ENCODE measurements around the gene GRAMD1A. TPM values are rescaled to one million over a fixed set of nuclear protein-coding genes. Genes with fewer than 3 reads are reported as not detected.
"Not testable (repeated sequence)": the region's sequence is repeated elsewhere in the genome, so short reads cannot be mapped to it uniquely, and the experiment has no call there.

GRAMD1A gene
- total and polyA plus RNA-seq, 12 donors, result 19.5 to 49.4 (median 31.8) TPM

DNA sequence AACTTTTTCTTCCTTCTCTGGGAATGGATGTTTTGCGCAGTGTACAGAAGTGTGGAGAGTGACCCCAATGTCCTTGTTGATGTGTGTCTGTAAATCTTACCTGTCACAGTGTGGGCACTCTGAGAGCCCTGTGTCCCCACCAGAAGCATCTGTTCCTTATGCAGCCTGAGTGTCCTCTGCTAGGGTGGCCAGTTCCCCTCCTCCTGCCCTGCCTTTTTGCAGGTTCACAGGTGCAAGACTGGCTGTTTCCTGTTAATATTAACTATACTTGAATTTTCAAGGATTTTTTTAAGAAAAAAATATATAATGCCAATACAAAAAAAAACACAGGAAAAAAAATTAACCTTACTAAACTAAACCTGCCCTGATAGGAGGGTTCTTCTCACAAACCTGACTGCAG is 12.0 kb upstream of the GRAMD1A start:
- Histone ChIP-seq H3K36me3 (no peaks in the 10 kb centered on the region), H3K4me1 (peaks cover 3 to 30% (median 14%) of the 10 kb centered on the region in 9 donors), H3K27ac (no peak overlapping the region), H3K4me3 (no peak overlapping the region), H3K27me3 (no peaks in the 10 kb centered on the region), H3K9me3 (no peaks in the 10 kb centered on the region)
- WGBS, 2 donors, result 96 to 98% methylated on average over 1 of the region's 1 CpG
- ATAC-seq (no peak), DNase-seq (no peak)
- intact Hi-C loops (cut with DNase I), result no loop called here
- TF ChIP-seq, protein P1, sequence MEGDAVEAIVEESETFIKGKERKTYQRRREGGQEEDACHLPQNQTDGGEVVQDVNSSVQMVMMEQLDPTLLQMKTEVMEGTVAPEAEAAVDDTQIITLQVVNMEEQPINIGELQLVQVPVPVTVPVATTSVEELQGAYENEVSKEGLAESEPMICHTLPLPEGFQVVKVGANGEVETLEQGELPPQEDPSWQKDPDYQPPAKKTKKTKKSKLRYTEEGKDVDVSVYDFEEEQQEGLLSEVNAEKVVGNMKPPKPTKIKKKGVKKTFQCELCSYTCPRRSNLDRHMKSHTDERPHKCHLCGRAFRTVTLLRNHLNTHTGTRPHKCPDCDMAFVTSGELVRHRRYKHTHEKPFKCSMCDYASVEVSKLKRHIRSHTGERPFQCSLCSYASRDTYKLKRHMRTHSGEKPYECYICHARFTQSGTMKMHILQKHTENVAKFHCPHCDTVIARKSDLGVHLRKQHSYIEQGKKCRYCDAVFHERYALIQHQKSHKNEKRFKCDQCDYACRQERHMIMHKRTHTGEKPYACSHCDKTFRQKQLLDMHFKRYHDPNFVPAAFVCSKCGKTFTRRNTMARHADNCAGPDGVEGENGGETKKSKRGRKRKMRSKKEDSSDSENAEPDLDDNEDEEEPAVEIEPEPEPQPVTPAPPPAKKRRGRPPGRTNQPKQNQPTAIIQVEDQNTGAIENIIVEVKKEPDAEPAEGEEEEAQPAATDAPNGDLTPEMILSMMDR (IDR thresholded peaks at IDR 0.05), result no peak

GRCh38 chr19:34989298-34989697 is 10.8 kb upstream of the GRAMD1A start:
- intact Hi-C loops (cut with DNase I), result no loop called here
- Histone ChIP-seq H3K4me3 (no peak overlapping the region), H3K36me3 (no peaks in the 10 kb centered on the region), H3K27me3 (no peaks in the 10 kb centered on the region), H3K27ac (peak overlapping the region in 1 of 10 donors; percentile 20), H3K4me1 (peaks cover 6 to 35% (median 20%) of the 10 kb centered on the region in 9 donors), H3K9me3 (no peaks in the 10 kb centered on the region)
- DNase-seq, result no peak
- TF ChIP-seq, protein P1 (IDR thresholded peaks at IDR 0.05), result no peak
- ATAC-seq, result no peak
- 62 to 65% methylated on average over 6 of the region's 6 CpGs for WGBS, 2 donors

DNA sequence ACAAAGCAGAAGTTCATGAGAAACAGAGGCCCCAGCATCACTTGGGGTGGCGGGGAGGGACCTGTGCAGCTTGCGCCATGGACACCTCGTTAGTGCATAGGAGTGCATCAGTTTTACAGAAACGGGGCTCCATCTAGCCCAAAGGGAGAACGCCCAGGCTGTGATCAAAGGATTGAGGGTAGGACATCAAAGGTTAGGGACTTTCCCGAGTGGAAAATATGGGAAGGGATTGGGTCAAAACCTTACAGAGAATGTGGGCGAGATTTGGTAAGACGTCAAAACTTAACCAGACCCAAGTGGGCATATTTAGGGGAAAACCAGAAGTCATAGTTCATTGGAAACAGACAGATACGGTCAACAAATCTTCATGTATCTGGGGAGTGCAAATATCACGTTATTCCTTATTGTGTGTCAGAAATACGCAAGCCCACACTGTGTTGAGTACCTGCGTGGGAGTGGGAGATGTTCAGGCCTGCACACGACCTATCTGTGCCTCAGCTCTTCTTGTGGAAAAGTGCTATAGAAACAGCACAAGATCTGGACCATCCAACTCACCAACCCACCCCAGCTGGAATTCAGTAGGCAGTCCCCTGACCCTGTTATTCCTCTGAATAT is 9.4 kb upstream of the GRAMD1A start:
- no peak overlapping the region for H3K4me3 ChIP-seq
- ATAC-seq (no peak), DNase-seq (no peak)
- TF ChIP-seq, protein P1 (IDR thresholded peaks at IDR 0.05), result no peak
- no peaks in the 10 kb centered on the region for H3K36me3 ChIP-seq
- no peaks in the 10 kb centered on the region for H3K27me3 ChIP-seq
- intact Hi-C loops (cut with DNase I), result no loop called here
- H3K4me1 ChIP-seq, result peaks cover 6 to 39% (median 24%) of the 10 kb centered on the region in 9 donors
- WGBS, 2 donors, result 89 to 92% methylated on average over 13 of the region's 13 CpGs
- no peaks in the 10 kb centered on the region for H3K9me3 ChIP-seq
- no peak overlapping the region for H3K27ac ChIP-seq

DNA sequence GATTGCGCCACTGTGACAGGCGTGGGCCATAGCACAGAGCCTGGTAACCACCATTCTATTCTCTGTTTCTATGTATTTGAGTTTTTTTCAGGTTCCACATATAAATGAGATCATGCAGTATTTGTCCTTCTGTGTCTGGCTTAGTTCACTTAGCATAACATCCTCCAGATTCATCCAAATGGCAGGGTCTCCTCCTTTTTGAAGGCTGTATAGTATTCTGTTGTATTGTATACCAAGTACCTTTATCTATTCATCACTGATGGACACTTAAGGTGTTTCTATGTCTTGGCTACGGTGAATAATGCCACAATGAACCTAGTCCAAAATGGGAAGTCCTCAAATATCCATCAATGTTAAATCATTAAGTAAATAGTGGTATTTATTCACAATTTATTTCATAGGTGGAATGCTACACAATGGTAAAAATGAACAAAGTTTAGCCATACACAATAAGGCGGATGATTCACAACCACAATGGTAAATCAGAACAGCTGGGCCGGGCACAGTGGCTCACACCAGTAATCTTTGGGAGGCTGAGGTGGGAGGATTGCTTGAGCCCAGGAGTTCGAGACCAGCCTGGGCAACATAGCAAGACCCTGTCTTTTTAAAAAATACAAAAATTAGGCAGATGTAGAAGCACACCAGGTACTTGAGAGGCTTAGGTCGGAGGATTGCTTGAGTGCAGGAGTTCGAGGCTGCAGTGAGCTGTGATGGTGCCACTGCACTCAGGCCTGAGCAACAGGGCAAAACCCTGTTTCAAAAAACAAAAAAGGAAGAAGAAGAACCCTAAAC is 8.4 kb upstream of the GRAMD1A start:
- Histone ChIP-seq H3K9me3 (no peaks in the 10 kb centered on the region), H3K27ac (no peak overlapping the region), H3K36me3 (no peaks in the 10 kb centered on the region), H3K4me1 (peaks cover 5 to 45% (median 25%) of the 10 kb centered on the region in 9 donors), H3K4me3 (no peak overlapping the region), H3K27me3 (no peaks in the 10 kb centered on the region)
- TF ChIP-seq, protein P1 (IDR thresholded peaks at IDR 0.05), result no peak
- no peak for DNase-seq
- intact Hi-C loops (cut with DNase I), result no loop called here
- ATAC-seq, result no peak
- WGBS, 2 donors, result 89 to 96% methylated on average over 8 of the region's 8 CpGs

- peaks cover 9 to 53% (median 33%) of the 10 kb centered on the region in 9 donors for H3K4me1 ChIP-seq
- H3K27me3 ChIP-seq; intact Hi-C loops (cut with DNase I); H3K27ac ChIP-seq; H3K9me3 ChIP-seq; ATAC-seq; H3K4me3 ChIP-seq; DNase-seq; H3K36me3 ChIP-seq: not testable (repeated sequence)
- 88 to 93% methylated on average over 7 of the region's 7 CpGs for WGBS, 2 donors
These were observed 7.5 kb upstream of the GRAMD1A start for GRCh38 chr19:34992582-34992981.

Data from heart right ventricle (tissue), 16 donors.